Liver (tissue), 9 donors: ENCODE data around the gene SHF. TPM values are rescaled to one million over a fixed set of nuclear protein-coding genes. Genes with fewer than 3 reads are reported as not detected.

Source experiments
- DNase-seq: peaks from one replicate; pipeline ENCODE4 v3.0.0-alpha.2; 2017; ENCODE audit warnings: low spot score
- H3K27ac ChIP-seq, 2 donors: one replicate each; pipeline ENCODE4 v1.7.0; 2013; ENCODE audit warnings: inconsistent platforms in 2 of 2, low read length in 2 of 2, control low read depth in 1 of 2, low read depth in 1 of 2, mild to moderate bottlenecking in 1 of 2
- H3K27me3 ChIP-seq, 4 donors: one replicate each; pipeline versions ENCODE4 v1.6.1 to v1.7.0; 2013; ENCODE audit warnings: low read length in 3 of 4, inconsistent platforms in 1 of 4, mild to moderate bottlenecking in 1 of 4, moderate library complexity in 1 of 4; ENCODE audit not compliant: control insufficient read depth in 4 of 4, insufficient read depth in 4 of 4
- H3K36me3 ChIP-seq, 4 donors: one replicate each; pipeline versions ENCODE4 v1.6.1 to v1.7.0; 2013; ENCODE audit warnings: low read length in 3 of 4, mild to moderate bottlenecking in 3 of 4, low read depth in 1 of 4, moderate library complexity in 1 of 4; ENCODE audit not compliant: control insufficient read depth in 4 of 4, insufficient read depth in 3 of 4
- H3K4me1 ChIP-seq, 4 donors: one replicate each; pipeline versions ENCODE4 v1.6.1 to v1.7.0; 2013; ENCODE audit warnings: low read length in 3 of 4, mild to moderate bottlenecking in 3 of 4, moderate library complexity in 1 of 4; ENCODE audit not compliant: control insufficient read depth in 4 of 4, insufficient read depth in 4 of 4
- H3K4me3 ChIP-seq, 3 donors: one replicate each; pipeline versions ENCODE4 v1.6.1 to v1.7.0; 2013; ENCODE audit warnings: low read length in 3 of 3, control low read depth in 1 of 3, low read depth in 1 of 3, mild to moderate bottlenecking in 1 of 3
- H3K9ac ChIP-seq, 2 donors: one replicate each; pipeline ENCODE4 v1.7.0; 2013; ENCODE audit warnings: low read length in 2 of 2, mild to moderate bottlenecking in 2 of 2, moderate library complexity in 2 of 2, control low read depth in 1 of 2, low read depth in 1 of 2
- H3K9me3 ChIP-seq, 4 donors: one replicate each; pipeline versions ENCODE4 v1.6.1 to v1.7.0; 2013; ENCODE audit warnings: low read length in 3 of 4; ENCODE audit not compliant: control insufficient read depth in 4 of 4
- EGR1 ChIP-seq, 2 donors: IDR thresholded peaks; 2 replicates each; pipeline ENCODE4 v1.6.1; 2016 to 2018; ENCODE audit warnings: antibody characterized with exemption in 2 of 2, low read depth in 2 of 2
- FOXA1 ChIP-seq: IDR thresholded peaks from 2 replicates; pipeline ENCODE4 v1.6.1; 2016; ENCODE audit warnings: antibody characterized with exemption
- FOXA2 ChIP-seq: IDR thresholded peaks from 2 replicates; pipeline ENCODE4 v1.6.1; 2016; ENCODE audit warnings: antibody characterized with exemption
- GABPA ChIP-seq, 2 donors: IDR thresholded peaks in 1 of 2; conservative IDR thresholded peaks in 1 of 2; 2 replicates each; pipeline ENCODE4 v1.6.1; 2016; ENCODE audit warnings: antibody characterized with exemption in 2 of 2, mild to moderate bottlenecking in 1 of 2, moderate library complexity in 1 of 2
- HNF4A ChIP-seq, 2 donors: conservative IDR thresholded peaks; 2 replicates each; pipeline ENCODE4 v1.6.1; 2016; ENCODE audit warnings: antibody characterized with exemption in 2 of 2, mild to moderate bottlenecking in 2 of 2
- HNF4G ChIP-seq: IDR thresholded peaks from 2 replicates; pipeline ENCODE4 v1.6.1; 2016; ENCODE audit warnings: antibody characterized with exemption
- JUND ChIP-seq, 2 donors: IDR thresholded peaks; 2 replicates each; pipeline ENCODE4 v1.6.1; 2016; ENCODE audit warnings: antibody characterized with exemption in 2 of 2
- NR2F2 ChIP-seq: IDR thresholded peaks from 2 replicates; pipeline ENCODE4 v1.6.1; 2016; ENCODE audit warnings: antibody characterized with exemption
- RAD21 ChIP-seq, 2 donors: IDR thresholded peaks; 2 replicates each; pipeline ENCODE4 v1.6.1; 2016; ENCODE audit warnings: antibody characterized with exemption in 2 of 2, mild to moderate bottlenecking in 2 of 2
- RXRA ChIP-seq, 2 donors: IDR thresholded peaks; 2 replicates each; pipeline ENCODE4 v1.6.1; 2017 to 2018; ENCODE audit warnings: antibody characterized with exemption in 2 of 2, mild to moderate bottlenecking in 1 of 2
- SP1 ChIP-seq: IDR thresholded peaks from 2 replicates; pipeline ENCODE4 v1.6.1; 2018; ENCODE audit warnings: antibody characterized with exemption, mild to moderate bottlenecking
- TAF1 ChIP-seq: conservative IDR thresholded peaks from 2 replicates; pipeline ENCODE4 v1.6.1; 2016; ENCODE audit warnings: antibody characterized with exemption, mild to moderate bottlenecking
- YY1 ChIP-seq: IDR thresholded peaks from 2 replicates; pipeline ENCODE4 v1.6.1; 2016; ENCODE audit warnings: antibody characterized with exemption, mild to moderate bottlenecking
- WGBS: extraction: QIAGEN DNeasy Blood & Tissue Kit; methylation state at CpG from one replicate; pipeline ENCODE4 v1.1.7; 2013; 5-methylcytosine and 5-hydroxymethylcytosine counted together
- polyA plus RNA-seq, 2 donors: library from polyadenylated mRNA; stranded (reverse) in 1 of 2; unstranded in 1 of 2; fragments of 200-250 nt in 1 of 2; fragments of >200 nt in 1 of 2; fragmentation: Nextera tagmentation in 1 of 2; extraction: Ambion mirVana in 1 of 2; gene quantifications; one replicate each; pipeline versions ENCODE4 v1.2.1 to v1.2.3, GENCODE V29; 2013 to 2015
- total RNA-seq, 2 donors: library from RNA; depleted of rRNA; stranded (reverse); fragments of >200 nt; gene quantifications; one replicate each; pipeline ENCODE4 v1.2.3, GENCODE V29; 2014
- TF ChIP-seq, protein P1 (sequence below): IDR thresholded peaks from 2 replicates; pipeline ENCODE4 v1.6.1; 2016; ENCODE audit warnings: antibody characterized with exemption
- TF ChIP-seq, protein P2 (sequence below): IDR thresholded peaks from 2 replicates; pipeline ENCODE4 v1.6.1; 2016; ENCODE audit warnings: antibody characterized with exemption, mild to moderate bottlenecking
- TF ChIP-seq, protein P3 (sequence below): IDR thresholded peaks from 2 replicates; pipeline ENCODE4 v1.6.1; 2016; ENCODE audit warnings: antibody characterized with exemption
- TF ChIP-seq, protein P4 (sequence below): IDR thresholded peaks from 2 replicates; pipeline ENCODE4 v1.6.1; 2016; ENCODE audit warnings: antibody characterized with exemption
- donor health status: healthy.
- donor health status: healthy.
- donor health status: healthy.
- donor health status: healthy.
- donor health status: healthy.

SHF gene
- total and polyA plus RNA-seq, 4 donors = 4.7 to 15.7 (median 10.1) TPM

DNA sequence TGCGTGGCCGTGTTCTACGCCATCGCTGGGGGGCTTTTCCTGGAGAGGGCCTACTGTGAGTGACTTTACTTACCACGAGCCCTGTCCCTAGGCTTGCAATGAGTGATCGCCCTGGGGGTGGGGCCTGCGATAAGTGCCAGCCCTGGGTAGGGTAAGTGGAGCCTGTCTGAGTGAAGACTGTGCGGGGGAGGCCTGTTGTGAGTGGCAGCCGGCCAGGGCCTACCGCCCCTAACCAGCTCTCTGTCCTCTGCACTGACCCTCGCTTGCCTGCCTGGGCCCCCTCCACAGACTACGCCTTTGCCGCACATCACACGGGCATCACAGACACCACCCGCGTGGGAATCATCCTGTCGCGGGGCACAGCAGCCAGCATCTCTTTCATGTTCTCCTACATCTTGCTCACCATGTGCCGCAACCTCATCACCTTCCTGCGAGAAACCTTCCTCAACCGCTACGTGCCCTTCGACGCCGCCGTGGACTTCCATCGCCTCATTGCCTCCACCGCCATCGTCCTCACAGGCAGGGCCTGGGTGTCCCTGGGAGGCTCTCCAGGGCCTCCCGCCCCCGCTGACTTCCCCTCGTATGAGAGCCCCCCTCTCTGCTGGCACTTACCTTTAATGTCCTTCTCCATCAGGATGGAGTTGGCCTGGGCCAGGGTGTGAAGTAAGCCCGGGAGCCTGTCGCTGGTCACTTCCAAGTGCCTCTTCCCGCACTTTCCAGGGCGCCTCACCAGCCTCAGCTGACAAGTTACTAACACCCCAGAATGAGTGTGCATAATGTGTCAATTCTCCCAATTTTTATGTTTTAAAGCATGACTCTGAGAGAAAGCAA lies 35.6 kb downstream of the SHF start:
- H3K4me1 ChIP-seq = no peaks in the 10 kb centered on the region
- DNase-seq = no peak
- no peaks in the 10 kb centered on the region for H3K9me3 ChIP-seq
- 98% methylated on average over 36 of the region's 36 CpGs for WGBS
- no peak overlapping the region for H3K4me3 ChIP-seq
- no peak overlapping the region for H3K27ac ChIP-seq
- no peaks in the 10 kb centered on the region for H3K27me3 ChIP-seq
- no peak for TF ChIP-seq HNF4A (conservative IDR thresholded peaks at IDR 0.05)
- TF ChIP-seq YY1 = no peak
- TF ChIP-seq, protein P1, sequence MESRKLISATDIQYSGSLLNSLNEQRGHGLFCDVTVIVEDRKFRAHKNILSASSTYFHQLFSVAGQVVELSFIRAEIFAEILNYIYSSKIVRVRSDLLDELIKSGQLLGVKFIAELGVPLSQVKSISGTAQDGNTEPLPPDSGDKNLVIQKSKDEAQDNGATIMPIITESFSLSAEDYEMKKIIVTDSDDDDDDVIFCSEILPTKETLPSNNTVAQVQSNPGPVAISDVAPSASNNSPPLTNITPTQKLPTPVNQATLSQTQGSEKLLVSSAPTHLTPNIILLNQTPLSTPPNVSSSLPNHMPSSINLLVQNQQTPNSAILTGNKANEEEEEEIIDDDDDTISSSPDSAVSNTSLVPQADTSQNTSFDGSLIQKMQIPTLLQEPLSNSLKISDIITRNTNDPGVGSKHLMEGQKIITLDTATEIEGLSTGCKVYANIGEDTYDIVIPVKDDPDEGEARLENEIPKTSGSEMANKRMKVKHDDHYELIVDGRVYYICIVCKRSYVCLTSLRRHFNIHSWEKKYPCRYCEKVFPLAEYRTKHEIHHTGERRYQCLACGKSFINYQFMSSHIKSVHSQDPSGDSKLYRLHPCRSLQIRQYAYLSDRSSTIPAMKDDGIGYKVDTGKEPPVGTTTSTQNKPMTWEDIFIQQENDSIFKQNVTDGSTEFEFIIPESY = no peak
- TF ChIP-seq, protein P2, sequence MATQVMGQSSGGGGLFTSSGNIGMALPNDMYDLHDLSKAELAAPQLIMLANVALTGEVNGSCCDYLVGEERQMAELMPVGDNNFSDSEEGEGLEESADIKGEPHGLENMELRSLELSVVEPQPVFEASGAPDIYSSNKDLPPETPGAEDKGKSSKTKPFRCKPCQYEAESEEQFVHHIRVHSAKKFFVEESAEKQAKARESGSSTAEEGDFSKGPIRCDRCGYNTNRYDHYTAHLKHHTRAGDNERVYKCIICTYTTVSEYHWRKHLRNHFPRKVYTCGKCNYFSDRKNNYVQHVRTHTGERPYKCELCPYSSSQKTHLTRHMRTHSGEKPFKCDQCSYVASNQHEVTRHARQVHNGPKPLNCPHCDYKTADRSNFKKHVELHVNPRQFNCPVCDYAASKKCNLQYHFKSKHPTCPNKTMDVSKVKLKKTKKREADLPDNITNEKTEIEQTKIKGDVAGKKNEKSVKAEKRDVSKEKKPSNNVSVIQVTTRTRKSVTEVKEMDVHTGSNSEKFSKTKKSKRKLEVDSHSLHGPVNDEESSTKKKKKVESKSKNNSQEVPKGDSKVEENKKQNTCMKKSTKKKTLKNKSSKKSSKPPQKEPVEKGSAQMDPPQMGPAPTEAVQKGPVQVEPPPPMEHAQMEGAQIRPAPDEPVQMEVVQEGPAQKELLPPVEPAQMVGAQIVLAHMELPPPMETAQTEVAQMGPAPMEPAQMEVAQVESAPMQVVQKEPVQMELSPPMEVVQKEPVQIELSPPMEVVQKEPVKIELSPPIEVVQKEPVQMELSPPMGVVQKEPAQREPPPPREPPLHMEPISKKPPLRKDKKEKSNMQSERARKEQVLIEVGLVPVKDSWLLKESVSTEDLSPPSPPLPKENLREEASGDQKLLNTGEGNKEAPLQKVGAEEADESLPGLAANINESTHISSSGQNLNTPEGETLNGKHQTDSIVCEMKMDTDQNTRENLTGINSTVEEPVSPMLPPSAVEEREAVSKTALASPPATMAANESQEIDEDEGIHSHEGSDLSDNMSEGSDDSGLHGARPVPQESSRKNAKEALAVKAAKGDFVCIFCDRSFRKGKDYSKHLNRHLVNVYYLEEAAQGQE = no peak
- TF ChIP-seq EGR1 (IDR thresholded peaks at IDR 0.05; ENCODE audit: low read depth in 2 of 2) = no peak
- TF ChIP-seq RAD21 (IDR thresholded peaks at IDR 0.05) = no peak
- TF ChIP-seq RXRA (IDR thresholded peaks at IDR 0.05) = no peak
- TF ChIP-seq, protein P3, sequence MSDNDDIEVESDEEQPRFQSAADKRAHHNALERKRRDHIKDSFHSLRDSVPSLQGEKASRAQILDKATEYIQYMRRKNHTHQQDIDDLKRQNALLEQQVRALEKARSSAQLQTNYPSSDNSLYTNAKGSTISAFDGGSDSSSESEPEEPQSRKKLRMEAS = no peak
- TF ChIP-seq SP1 = no peak
- no peak for TF ChIP-seq NR2F2
- TF ChIP-seq JUND (IDR thresholded peaks at IDR 0.05) = no peak
- no peak for TF ChIP-seq GABPA (IDR thresholded peaks at IDR 0.05 in 1 of 2, conservative IDR thresholded peaks at IDR 0.05 in 1 of 2)
- no peaks in the 10 kb centered on the region for H3K36me3 ChIP-seq
- no peak overlapping the region for H3K9ac ChIP-seq

DNA sequence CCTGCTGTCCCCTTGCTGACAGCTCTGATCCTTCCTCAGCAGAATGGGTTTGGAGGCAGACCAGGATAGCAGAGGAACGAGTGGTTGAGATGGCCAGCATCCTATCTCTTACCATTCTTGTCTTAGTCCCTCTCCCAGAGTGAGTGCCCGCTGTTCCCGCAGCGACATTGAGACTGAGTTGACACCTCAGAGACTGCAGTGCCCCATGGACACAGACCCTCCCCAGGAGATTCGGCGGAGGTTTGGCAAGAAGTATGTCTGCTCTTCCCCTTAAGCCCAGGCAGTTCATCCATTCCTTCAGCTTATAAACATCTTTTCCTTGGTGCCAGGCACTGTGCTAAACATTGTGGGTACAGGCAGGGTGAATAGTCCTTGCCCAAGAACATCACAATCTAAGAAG lies 36.8 kb downstream of the SHF start:
- no peak for DNase-seq
- no peaks in the 10 kb centered on the region for H3K9me3 ChIP-seq
- no peak overlapping the region for H3K4me3 ChIP-seq
- H3K9ac ChIP-seq = no peak overlapping the region
- H3K27ac ChIP-seq = no peak overlapping the region
- no peaks in the 10 kb centered on the region for H3K36me3 ChIP-seq
- WGBS = 93% methylated on average over 6 of the region's 6 CpGs
- no peaks in the 10 kb centered on the region for H3K27me3 ChIP-seq
- H3K4me1 ChIP-seq = no peaks in the 10 kb centered on the region
- no peak for TF ChIP-seq TAF1
- no peak for TF ChIP-seq FOXA2
- no peak for TF ChIP-seq SP1
- TF ChIP-seq FOXA1 = no peak
- no peak for TF ChIP-seq RAD21 (IDR thresholded peaks at IDR 0.05)
- no peak for TF ChIP-seq NR2F2
- TF ChIP-seq HNF4A (conservative IDR thresholded peaks at IDR 0.05) = no peak
- no peak for TF ChIP-seq HNF4G
- no peak for TF ChIP-seq RXRA (IDR thresholded peaks at IDR 0.05)
- TF ChIP-seq EGR1 (IDR thresholded peaks at IDR 0.05; ENCODE audit: low read depth in 2 of 2) = no peak
- TF ChIP-seq, protein P3 = no peak
- no peak for TF ChIP-seq JUND (IDR thresholded peaks at IDR 0.05)
- TF ChIP-seq, protein P2 = no peak
- no peak for TF ChIP-seq YY1
- TF ChIP-seq, protein P4, sequence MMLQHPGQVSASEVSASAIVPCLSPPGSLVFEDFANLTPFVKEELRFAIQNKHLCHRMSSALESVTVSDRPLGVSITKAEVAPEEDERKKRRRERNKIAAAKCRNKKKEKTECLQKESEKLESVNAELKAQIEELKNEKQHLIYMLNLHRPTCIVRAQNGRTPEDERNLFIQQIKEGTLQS = no peak
- TF ChIP-seq GABPA (IDR thresholded peaks at IDR 0.05 in 1 of 2, conservative IDR thresholded peaks at IDR 0.05 in 1 of 2) = no peak
